Midbrain (tissue), 1 donor: ENCODE measurements around the gene DEF6.
"Not testable (repeated sequence)": the region's sequence is repeated elsewhere in the genome, so short reads cannot be mapped to it uniquely, and the experiment has no call there.

ENCODE experiments used
- DNase-seq: peaks from one replicate; lab custom pipeline; 2025; lab: John Stamatoyannopoulos, UW

Gene DEF6

GRCh38 chr6:35310265-35310831 lies 12.7 kb downstream of the DEF6 start:
- DNase-seq: no peak

DNA sequence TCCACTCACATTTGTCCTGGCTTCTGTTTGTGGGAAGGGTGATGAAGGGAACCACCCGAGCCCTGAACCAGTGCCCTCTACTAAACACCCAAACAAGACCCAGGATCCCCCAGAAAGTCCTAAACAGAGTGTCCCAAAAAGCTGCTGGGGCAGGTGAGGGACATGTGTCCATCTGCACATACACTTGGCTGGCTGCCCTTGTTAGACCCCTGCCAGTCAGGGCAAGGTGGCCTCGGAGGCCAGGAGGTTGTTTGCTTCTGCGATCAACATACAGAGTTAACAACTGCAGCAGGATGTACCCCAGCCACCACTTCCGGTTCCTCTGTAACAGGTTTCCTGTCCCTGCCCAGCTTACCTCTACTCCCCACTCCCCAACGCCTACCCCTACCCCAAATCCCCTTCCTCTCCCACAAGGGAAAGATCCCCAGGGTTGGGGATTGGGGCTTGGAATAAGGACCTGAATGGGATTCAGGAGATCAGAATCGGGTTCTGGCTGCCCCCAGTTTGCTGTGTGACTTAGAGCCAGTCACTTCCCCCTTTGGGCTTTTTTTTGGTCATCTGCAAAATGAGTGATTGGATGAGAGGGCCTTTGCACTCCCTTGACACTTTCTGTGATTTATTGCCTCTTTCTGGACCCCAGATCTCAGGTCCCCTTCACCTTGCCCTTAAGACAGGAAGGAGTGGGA lies 13.9 kb downstream of the DEF6 start:
- no peak for DNase-seq

GRCh38 chr6:35312076-35312800 lies 14.6 kb downstream of the DEF6 start:
- DNase-seq: no peak

GRCh38 chr6:35312807-35313206 lies 15.2 kb downstream of the DEF6 start:
- no peak for DNase-seq

DNA sequence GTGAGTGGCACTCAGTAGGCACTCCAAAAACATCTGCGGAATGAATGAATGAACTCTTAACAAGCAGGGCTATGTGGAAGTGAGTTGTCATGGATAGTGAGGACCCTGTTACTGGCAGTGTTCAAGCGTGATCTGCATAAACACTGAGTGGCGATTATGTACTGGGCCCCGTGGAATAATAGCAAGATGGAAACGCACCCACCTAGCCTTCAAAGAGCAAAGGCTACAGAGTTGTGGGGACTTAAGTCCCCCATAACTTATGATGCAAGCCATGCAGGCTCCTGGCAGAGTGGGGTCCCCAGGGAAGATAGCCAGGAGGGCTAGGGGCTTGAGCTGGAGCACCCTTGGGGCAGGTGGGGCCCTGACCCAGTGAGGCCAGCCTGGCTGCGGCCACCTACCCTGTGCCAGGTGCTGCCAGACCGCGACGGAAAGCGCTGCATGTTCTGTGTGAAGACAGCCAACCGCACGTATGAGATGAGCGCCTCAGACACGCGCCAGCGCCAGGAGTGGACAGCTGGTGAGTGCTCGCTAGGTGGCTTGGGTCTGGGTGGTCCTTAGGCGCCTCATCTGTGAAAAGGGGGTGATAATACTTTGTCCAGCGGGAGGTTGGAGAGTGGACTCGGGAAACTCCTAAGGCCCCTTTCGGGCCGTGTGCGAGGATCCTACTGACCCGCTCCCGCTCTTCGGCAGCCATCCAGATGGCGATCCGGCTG lies 20.0 kb downstream of the DEF6 start:
- no peak for DNase-seq

GRCh38 chr6:35318196-35319171 lies 20.9 kb downstream of the DEF6 start:
- DNase-seq: peak; percentile 73

- DNase-seq: no peak
These were observed 21.9 kb downstream of the DEF6 start for GRCh38 chr6:35319346-35320030.

GRCh38 chr6:35320031-35320410 lies 22.4 kb downstream of the DEF6 start:
- DNase-seq: no peak

GRCh38 chr6:35321091-35321490 lies 23.5 kb downstream of the DEF6 start:
- DNase-seq: no peak

DNA sequence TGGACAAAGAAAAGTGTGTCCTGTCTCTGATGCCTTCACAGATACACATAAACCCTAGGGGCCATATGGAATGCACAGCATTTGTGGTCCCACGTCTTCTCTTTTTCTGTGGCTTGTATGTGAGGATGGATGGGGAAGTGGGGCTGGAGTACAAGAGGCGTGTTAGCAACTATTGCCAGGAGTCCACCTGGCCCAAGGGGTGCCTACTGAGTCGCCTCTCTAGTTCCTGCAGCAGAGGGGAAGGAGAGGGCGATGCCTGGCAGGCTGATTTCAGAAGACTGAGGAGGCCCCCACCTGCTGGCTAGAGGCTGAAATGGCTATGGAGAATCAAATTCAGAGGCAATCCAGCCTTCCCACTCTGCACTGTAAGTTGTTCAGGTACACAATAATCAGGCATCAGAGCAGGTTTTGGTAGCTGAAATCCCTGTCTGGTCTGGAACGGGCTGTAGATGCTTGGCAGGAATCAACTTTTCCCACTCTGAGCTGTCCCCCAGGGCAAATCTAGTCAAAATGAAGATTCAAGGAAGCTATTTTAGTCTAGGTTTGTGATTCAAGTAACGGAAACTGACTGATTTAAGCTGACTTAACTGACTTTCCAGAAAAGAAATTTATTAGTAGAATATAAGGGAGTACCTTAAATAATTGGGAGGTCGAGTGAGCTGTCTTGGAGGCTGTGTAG lies 29.9 kb downstream of the DEF6 start:
- DNase-seq: peak; percentile 34

DNA sequence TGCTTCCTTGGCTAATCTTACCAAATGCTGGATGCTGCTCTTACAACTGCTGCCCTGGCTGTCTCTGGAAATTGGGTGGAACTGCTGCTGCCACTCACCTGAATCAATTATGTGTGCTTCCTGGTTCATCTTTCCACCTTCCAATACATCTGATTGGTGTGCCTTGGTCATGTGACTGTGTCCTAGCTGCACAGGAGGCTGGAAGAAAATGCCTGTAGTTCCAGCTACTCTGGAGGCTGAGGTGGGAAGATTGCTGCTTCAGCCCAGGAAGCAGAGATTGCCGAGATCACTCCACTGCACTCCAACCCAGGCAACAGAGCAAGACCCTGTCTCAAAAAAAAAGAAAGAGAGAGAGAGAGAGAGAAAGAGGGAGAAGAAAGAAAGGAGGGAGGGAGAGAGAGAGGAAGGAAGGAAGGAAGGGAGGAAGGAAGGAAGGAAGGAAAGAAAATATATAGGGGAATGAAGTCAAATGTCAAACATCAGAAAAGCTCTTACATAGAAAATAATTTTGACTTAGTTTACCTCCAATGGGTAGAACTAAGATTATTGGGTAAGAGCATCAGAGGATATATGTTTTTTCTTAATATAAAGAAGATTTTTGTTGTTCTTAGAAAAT lies 30.6 kb downstream of the DEF6 start:
- DNase-seq: no peak

DNA sequence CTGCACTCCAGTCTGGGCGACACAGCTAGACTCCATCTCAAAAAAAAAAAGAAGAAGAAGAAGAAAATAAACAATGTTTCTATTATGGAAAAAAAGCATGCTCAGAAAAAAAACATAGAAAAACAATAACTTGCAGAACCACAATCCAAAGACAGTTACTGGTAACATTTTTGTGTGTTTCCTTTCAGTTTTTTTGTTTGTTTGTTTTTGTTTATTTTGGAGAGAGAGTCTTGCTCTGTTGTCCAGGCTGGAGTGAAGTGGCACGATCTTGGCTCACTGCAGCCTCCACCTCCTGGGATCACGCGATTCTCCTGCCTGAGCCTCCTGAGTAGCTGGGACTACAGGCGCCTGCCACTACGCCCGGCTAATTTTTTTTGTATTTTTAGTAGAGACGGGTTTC lies 31.3 kb downstream of the DEF6 start:
- DNase-seq: not testable (repeated sequence)

DNA sequence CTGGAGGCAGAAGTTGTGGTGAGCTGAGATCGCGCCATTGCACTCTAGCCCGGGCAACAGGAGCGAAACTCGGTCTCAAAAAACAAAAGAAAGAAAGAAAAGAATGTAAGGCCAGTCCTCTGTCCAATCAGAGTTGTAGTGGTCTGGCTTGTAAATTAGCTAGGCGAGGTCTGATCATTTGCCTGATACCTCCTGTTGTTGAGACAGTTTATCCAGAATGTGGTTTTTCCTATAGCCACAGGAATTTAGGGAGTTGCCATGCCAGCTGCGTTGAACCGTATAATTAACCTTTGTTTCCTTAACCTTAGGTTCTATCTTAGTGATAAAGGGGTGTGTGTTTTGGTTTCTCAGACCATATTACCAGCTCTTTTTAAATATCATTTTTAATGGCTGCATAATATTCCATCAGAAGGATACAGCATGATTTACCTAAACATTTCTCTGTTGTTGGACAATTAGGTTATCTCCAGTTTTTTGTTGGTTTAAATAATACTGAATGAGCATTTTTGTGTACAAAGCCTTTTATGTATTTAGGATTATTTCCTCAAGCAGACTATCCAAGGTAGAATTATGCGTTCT lies 33.0 kb downstream of the DEF6 start:
- no peak for DNase-seq

DNA sequence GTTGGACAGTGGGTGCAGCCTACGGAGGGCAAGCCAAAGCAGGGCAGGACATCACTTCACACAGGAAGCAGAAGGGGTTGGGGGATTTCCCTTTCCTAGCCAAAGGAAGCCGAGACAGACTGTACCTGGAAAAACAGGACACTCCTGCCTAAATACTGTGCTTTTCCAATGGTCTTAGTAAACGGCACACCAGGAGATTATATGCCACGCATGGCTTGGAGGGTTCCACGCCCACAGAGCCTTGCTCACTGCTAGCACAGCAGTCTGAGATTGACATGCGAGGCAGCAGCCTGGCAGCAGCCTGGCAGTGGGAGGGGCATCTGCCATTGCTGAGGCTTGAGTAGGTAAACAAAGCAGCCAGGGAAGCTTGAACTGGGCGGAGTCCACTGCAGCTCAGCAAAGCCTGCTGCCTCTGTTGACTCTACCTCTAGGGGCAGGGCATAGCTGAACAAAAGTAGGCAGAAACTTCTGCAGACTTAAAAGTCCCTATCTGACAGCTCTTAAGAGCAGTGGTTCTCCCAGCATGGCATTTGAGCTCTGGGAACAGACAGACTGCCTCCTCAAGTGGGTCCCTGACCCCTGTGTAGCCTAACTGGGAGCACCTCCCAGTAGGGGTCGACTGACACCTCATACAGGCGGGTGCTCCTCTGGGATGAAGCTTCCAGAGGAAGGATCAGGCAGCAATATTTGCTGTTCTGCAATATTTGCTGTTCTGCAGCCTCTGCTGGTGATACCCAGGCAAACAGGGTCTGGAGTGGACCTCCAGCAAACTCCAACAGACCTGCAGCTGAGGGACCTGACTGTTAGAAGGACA lies 34.7 kb downstream of the DEF6 start:
- not testable (repeated sequence) for DNase-seq

DNA sequence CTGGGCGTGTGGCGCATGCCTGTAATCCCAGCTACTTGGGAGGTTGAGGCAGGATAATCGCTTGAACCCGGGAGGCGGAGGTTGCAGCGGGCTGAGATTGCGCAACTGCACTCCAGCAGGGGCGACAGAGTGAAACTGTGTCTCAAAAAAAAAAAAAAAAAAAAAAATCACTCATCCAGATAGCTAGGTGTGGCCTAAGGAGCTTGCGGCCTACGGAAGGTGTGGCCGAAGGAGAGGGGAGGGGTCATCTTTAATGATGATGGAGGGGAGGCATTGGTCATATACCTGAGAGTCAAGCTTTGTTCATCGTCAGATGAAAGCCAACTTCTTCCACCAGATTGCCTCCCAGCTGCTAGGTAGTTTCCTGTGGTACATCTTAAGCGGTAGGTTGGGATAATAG lies 43.9 kb downstream of the DEF6 start:
- DNase-seq: no peak

DNA sequence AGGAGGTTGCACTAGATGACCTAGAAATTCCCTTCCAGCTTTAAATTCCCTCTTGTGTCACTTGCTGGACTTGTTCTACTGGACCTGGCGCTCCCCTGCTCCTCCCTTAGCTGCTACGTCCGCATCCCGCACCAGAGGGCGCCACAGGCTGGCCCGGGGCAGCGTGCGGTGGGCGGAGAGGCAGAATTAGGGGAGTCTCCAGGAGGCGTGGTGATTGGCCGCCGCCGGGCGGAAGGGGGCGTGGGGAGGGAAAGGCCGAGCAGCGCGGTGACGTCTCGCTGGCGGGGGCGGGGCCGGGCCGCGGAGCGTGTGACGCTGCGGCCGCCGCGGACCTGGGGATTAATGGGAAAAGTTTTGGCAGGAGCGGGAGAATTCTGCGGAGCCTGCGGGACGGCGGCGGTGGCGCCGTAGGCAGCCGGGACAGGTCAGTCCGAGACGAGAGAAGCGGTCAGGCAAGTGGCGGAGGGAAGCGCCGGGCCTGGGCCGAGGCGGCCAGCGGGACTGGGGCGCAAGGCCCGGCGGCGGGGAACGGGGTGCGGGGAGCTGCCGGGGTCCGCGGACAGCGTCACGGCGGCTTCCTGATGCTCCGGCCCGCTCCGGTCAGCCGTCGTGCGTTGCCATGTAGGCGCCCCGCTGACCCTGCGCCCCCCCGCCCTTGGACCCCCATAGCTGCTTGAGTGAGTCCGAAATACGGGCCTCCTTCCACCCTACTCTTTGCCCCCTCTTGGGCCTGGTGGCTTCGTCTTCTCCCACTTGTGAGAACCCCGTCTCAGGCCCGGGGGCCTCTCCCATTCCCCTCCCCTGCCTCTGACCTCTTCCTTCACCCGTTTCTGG lies 44.9 kb downstream of the DEF6 start, which contains the start of gene PPARD:
Gene PPARD (plus strand): TSS at position 301 of the 834 bp plus-strand sequence. CDS start 68,530 bp downstream, outside the sequence.
- peak; percentile 98 for DNase-seq

GRCh38 chr6:35343092-35343834 lies 45.6 kb downstream of the DEF6 start:
- DNase-seq: peak; percentile 18
